ENCODE data around the gene GPR22. TPM values are rescaled to one million over a fixed set of nuclear protein-coding genes. Genes with fewer than 3 reads are reported as not detected.

The GPR22 gene
- total and polyA plus RNA-seq, 10 of the 15 experiments (the other 5 are each of a cell fraction or from before 2014, with no cell fraction given) = 0.11 to 0.71 (median 0.47) TPM; not detected in 6

DNA sequence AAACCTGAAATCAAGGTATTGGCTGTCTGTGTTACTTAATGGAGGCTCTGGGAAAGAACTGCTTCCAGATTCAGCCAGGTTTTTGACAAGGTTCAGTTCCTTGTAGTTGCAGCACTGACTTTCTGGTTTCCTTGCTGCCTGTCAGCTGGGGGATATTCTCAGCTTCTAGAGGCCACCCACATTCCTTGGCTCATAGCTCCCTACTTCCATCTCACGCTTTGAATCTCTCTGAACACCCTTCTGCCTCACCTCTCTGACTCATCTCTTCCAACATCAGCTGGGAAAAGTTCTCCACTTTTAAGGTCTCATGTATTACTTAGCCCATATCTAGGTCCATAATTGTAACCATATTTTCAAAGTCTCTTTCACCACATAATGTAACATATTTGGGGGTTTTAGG is 22.9 kb upstream of the GPR22 start (continued):
- TF ChIP-seq, protein P1, sequence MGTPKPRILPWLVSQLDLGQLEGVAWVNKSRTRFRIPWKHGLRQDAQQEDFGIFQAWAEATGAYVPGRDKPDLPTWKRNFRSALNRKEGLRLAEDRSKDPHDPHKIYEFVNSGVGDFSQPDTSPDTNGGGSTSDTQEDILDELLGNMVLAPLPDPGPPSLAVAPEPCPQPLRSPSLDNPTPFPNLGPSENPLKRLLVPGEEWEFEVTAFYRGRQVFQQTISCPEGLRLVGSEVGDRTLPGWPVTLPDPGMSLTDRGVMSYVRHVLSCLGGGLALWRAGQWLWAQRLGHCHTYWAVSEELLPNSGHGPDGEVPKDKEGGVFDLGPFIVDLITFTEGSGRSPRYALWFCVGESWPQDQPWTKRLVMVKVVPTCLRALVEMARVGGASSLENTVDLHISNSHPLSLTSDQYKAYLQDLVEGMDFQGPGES (IDR thresholded peaks at IDR 0.05) = no peak
- no peak for TF ChIP-seq DPF2 (IDR thresholded peaks at IDR 0.05)

DNA sequence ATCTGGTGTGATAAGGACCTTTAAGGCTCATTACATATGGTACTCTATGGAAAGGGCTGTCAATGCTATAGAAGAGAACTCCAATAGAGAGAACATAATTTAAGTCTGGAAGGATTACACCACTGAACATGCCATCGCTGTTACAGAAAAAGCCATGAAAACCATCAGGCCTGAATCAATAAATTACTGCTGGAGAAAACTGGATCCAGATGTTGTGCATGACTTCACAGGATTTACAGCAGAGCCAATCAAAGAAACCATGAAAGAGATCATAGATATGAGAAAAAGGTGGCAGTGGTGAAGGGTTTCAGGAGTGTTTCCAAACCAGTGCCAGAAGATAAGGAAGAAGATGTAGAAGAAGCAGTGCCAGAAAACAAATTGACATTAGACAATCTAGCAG is 18.9 kb upstream of the GPR22 start:
- Histone ChIP-seq H3K27ac (ENCODE audit: control insufficient read depth, insufficient read depth) (no peak overlapping the region), H3K4me3 (no peak overlapping the region), H4K20me1 (ENCODE audit: control insufficient read depth, insufficient read depth) (no peaks in the 10 kb centered on the region), H3K79me2 (ENCODE audit: control insufficient read depth, insufficient read depth, low read length) (no peaks in the 10 kb centered on the region), H3K9ac (ENCODE audit: control insufficient read depth, insufficient read depth, low read length) (no peak overlapping the region), H3K4me1 (ENCODE audit: control insufficient read depth, insufficient read depth, low read length) (no peaks in the 10 kb centered on the region), H3K9me3 (replicated peaks; ENCODE audit: control insufficient read depth, insufficient read depth, low read length) (no peaks in the 10 kb centered on the region), H3K36me3 (ENCODE audit: control insufficient read depth in 2 of 2, insufficient read depth in 2 of 2, low read length in 1 of 2) (no peaks in the 10 kb centered on the region), H3K27me3 (replicated peaks in 1 of 2; ENCODE audit: control insufficient read depth in 2 of 2, insufficient read depth in 2 of 2, low read length in 1 of 2) (no peaks in the 10 kb centered on the region), H3K4me2 (ENCODE audit: control insufficient read depth, insufficient read depth) (no peak overlapping the region), H2AFZ (ENCODE audit: control insufficient read depth, low read depth, low read length) (no peak overlapping the region)
- 100% methylated on average over 1 of the region's 1 CpG for WGBS (ENCODE audit: insufficient coverage, insufficient replicate concordance, low lambda C conversion rate, missing lambda C conversion rate)
- in situ Hi-C loops (cut with MboI) (loop anchor here (5.0 kb wide), 1 partner anchor 276 kb away; no protein-coding TSS in a partner anchor), intact Hi-C loops (cut with micrococcal nuclease; ENCODE audit: unreplicated experiment) (no loop called here)
- RAD21 ChIA-PET (ENCODE audit: unreplicated experiment) = interaction anchor here (1.0 kb wide), 1 partner anchor 231 kb away, joined by 3 read pairs; no protein-coding TSS in a partner anchor
- POLR2A ChIA-PET = no interaction called here
- ATAC-seq (no peak), DNase-seq (ENCODE audit: low read depth, low spot score) (no peak), FAIRE-seq (no peak)
- BruUV-seq (replicated peaks) = no TSS peak
- CTCF ChIA-PET = no interaction called here
- SMC1A ChIA-PET (ENCODE audit: uncharacterized antibody, unreplicated experiment) = interaction anchor here (1.6 to 1.7 kb wide), 2 partner anchors 13 to 41 kb away, joined by 4 to 5 read pairs; no protein-coding TSS in a partner anchor
- TF ChIP-seq ZSCAN29 (IDR thresholded peaks at IDR 0.05) = no peak
- no peak for TF ChIP-seq SRF (IDR thresholded peaks at IDR 0.05; ENCODE audit: low read depth in 2 of 2, low read length in 2 of 2)
- TF ChIP-seq TCF12 (IDR thresholded peaks at IDR 0.05; ENCODE audit: low read depth, low read length) = no peak
- TF ChIP-seq HDAC2 (IDR thresholded peaks at IDR 0.05) = no peak
- no peak for TF ChIP-seq MTA3 (IDR thresholded peaks at IDR 0.05; ENCODE audit: borderline replicate concordance, low read length)

All from GM12878 (cell line).